Vagina (tissue), 2 donors: ENCODE data around the gene KIAA2012.

Experiments
- CTCF ChIP-seq, 3 experiments: fragments of 450-650 bp in 2 of 3; fragments of 200-600 bp in 1 of 3; sonication (generic) in 1 of 3; IDR thresholded peaks; one replicate each; pipeline ENCODE4 v1.5.1; 2017 to 2019; ENCODE audit warnings: antibody characterized with exemption in 3 of 3, mild to moderate bottlenecking in 2 of 3, moderate library complexity in 2 of 3
- POLR2A ChIP-seq, 2 donors: fragments of 450-650 bp; IDR thresholded peaks; one replicate each; pipeline ENCODE4 v1.6.1; 2017; ENCODE audit warnings: antibody characterized with exemption in 2 of 2, mild to moderate bottlenecking in 2 of 2, moderate library complexity in 2 of 2
- POLR2AphosphoS5 ChIP-seq, 2 donors: sonication (generic); formaldehyde crosslinking; IDR thresholded peaks; one replicate each; pipeline ENCODE4 v1.9.0; 2017; ENCODE audit warnings: antibody characterized with exemption in 2 of 2, mild to moderate bottlenecking in 2 of 2, low read depth in 1 of 2; ENCODE audit not compliant: insufficient read depth in 1 of 2

- TF ChIP-seq CTCF (IDR thresholded peaks at IDR 0.05) (no peak), POLR2A (IDR thresholded peaks at IDR 0.05) (no peak), POLR2AphosphoS5 (IDR thresholded peaks at IDR 0.05; ENCODE audit: insufficient read depth in 1 of 2, low read depth in 1 of 2) (no peak)
Observed at GRCh38 chr2:202102425-202103000, 29.5 kb downstream of the KIAA2012 start.
